HG03097 (cell line): ENCODE results near the gene ICAM1.
"Not testable (repeated sequence)": the region's sequence is repeated elsewhere in the genome, so short reads cannot be mapped to it uniquely, and the experiment has no call there.

Experiments used
- ATAC-seq: cut with Tn5 transposase; IDR thresholded peaks from one replicate; pipeline ENCODE4 v1.9.1; 2021; ENCODE audit not compliant: unreplicated experiment, low FRiP score

The ICAM1 gene

DNA sequence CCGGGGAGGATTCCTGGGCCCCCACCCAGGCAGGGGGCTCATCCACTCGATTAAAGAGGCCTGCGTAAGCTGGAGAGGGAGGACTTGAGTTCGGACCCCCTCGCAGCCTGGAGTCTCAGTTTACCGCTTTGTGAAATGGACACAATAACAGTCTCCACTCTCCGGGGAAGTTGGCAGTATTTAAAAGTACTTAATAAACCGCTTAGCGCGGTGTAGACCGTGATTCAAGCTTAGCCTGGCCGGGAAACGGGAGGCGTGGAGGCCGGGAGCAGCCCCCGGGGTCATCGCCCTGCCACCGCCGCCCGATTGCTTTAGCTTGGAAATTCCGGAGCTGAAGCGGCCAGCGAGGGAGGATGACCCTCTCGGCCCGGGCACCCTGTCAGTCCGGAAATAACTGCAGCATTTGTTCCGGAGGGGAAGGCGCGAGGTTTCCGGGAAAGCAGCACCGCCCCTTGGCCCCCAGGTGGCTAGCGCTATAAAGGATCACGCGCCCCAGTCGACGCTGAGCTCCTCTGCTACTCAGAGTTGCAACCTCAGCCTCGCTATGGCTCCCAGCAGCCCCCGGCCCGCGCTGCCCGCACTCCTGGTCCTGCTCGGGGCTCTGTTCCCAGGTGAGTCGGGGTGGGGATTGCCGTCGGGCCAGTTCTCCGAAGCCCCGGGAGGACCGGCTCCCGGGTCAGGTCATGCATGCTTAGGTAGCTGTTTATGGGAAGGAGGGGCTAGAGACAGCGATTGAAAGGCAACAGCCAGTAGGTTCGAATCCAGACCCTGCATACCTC is at the start of gene ICAM1:
TSS of gene ICAM1 (plus strand) at position 505 of the 779 bp plus-strand sequence. CDS start at position 545, 40 bp downstream.
- peak; percentile 45 for ATAC-seq

DNA sequence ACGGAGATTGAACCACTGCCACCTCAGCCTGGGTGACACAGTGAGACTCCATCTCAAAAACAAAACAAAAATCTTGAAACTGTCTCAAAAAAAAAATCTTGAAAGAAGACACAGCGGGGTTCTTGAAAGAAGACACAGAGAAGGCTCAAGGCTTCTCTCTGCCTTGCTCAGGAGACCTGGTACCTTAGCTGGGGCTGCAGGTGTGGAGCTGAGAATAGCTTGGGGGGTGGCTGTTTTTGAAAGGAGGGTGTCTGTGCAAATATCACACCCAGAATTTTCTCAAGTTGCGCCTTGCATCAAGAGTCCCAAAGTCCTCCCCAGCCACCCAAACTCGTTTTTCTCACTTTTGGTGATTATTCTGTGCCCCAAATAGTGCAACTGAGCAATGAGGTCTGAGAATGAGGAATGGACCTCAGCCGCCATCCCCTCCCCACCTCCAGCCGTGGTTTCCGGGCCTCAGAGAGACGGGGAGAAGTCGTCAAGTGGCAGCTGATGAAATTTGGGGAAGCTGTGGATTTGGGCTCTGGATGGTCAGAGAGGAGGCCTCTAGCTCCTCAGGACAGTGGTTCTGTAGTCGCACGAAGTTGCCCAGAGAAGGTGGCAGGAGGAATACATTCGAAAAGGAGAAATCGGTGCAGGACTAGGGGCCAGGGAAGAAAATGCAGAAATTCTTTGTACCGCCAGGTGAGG is 48.6 kb upstream of the ICAM1 start:
- no peak for ATAC-seq

DNA sequence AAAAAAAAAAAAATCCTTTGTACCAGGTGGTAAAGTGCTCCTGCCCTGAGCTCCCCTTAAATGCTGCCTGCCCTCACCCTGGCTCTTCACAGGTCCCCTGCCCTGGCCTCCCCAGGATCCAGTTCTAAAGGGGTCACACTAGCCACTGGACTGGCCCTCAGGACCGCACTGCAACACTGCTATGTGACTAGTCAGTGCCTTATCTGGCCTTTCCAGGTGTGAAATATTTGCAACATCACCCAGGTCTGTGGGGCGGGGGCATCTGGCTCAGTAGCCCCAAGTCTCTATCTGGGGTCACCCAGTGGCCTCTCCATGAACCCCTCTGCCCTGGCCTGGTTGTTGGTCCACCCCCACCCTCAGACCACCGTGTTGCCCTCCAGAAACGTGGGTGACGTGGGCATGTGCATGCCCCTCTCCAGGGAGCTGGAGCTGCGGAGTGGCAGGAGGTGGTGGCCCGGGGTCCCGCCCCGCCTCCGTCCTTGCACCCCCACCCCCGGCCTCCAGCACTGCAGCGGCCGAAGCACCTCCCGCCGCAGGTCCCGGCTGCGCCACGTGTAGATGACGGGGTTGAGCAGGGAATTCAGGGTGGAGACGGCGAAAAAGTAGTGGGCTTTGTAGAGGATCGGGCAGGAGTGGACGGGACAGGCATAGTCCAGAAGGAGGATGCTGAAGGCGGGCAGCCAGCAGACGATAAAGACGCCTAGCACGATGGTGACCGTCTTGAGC is 47.3 kb upstream of the ICAM1 start:
- ATAC-seq, result no peak

GRCh38 chr19:10224337-10224736 is 46.6 kb upstream of the ICAM1 start:
- ATAC-seq, result no peak

GRCh38 chr19:10226021-10226375 is 44.9 kb upstream of the ICAM1 start:
- no peak for ATAC-seq

GRCh38 chr19:10226376-10227025 is 44.4 kb upstream of the ICAM1 start:
- no peak for ATAC-seq

- no peak for ATAC-seq
Observed at GRCh38 chr19:10227026-10227971, 43.6 kb upstream of the ICAM1 start.

DNA sequence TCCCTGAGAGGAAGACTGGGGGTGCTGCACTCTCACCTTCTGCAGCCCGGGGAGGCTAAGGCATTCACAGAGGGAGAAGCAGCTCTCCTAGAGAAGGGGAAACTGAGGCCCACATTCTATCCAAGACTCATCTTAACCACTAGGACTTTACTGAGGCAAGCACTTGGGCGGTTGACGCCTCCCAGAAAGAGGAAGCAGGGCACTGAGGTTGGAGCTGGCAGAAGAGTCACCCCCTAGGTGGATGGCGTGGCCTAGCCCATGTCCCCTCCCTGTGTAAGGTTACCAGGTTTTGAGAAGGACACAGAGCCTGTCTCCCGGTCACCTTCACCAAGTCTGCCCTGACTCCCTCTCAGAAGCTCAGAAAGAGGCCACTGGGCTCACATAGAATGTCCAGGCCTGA is 42.5 kb upstream of the ICAM1 start:
- no peak for ATAC-seq

- no peak for ATAC-seq
Observed at GRCh38 chr19:10228920-10229319, 42.0 kb upstream of the ICAM1 start.

GRCh38 chr19:10230173-10230860 is 40.6 kb upstream of the ICAM1 start:
- no peak for ATAC-seq

DNA sequence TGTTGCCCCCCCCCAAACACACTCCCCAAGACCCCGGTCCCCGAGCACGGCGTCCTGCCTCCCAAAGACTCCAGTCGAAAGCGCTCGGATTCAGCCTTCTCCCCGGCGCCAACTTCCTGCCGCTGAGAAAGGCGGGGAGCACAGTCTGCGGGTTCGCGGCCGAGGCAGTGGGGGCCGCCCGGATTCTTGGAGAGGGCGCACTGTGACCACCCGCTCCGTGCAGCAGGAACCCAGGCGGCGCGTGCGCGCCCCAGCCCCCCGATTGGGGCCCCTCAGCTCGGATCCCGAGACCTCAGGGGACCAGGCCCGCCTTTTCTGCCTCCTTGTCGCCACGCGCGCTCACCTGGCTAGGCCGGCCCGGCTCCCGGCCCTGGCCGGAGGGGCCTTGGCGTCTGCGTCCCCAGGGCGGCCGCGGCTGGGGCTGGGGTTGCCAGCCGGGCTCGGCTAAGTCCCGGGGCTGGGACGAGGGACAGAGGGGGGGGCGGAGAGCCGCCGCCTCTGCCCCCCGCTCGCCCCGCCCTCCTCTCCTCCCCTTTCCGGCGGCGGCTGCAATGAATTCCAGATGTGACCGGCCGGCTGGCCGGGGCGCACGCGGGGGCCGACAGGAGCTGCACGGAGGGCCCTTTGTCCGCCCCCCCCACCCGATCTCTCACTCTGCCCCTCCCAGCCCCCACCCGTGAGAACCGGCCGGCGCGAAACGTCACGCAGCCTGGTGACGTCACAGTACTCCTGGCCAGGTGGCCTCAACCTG is 39.9 kb upstream of the ICAM1 start, which contains the start of gene S1PR2:
TSS of gene S1PR2 (minus strand) at position 471 of the 751 bp plus-strand sequence. CDS start 6,426 bp downstream, outside the sequence.
- no peak for ATAC-seq

- no peak for ATAC-seq
Observed at GRCh38 chr19:10231612-10232228, 39.2 kb upstream of the ICAM1 start.

DNA sequence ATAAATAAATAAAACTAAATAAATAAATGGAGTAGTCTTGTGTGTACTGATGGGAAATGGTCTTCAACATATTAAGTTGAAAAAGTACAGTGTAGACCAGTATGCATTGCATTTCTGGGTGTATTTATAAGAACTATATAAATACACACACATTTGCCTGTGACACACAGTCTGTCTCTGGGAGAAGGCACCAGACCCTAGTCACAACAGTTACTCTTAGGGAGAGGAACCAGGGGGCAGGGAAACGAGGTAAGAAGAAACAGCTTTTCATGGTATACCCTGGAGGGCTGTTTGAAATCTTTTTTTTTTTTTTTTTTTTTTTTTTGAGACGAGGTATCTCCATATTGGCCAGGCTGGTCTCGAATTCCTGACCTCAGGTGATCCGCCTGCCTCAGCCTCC is 37.0 kb upstream of the ICAM1 start:
- ATAC-seq, result no peak

DNA sequence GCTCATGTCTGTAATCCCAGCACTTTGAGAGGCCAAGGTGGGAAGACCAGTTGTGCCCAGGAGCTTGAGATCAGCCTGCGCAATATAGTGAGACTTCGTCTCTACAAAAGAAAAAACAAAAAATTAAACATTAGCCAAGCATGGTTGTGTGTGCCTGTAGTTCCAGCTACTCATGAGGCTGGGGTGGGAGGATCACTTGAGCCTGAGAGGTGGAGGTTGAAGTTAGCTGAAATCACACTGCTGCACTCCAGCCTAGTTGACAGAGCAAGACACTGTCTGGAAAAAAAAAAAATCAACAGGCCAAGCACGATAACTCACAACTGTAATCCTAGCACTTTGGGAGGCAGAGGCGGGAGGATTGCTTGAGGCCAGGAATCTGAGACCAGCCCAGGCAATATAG is 35.9 kb upstream of the ICAM1 start:
- no peak for ATAC-seq

GRCh38 chr19:10235409-10235808 is 35.5 kb upstream of the ICAM1 start:
- not testable (repeated sequence) for ATAC-seq

- no peak for ATAC-seq
Observed at GRCh38 chr19:10237702-10238101, 33.2 kb upstream of the ICAM1 start.

GRCh38 chr19:10238172-10238783 is 32.6 kb upstream of the ICAM1 start:
- ATAC-seq, result no peak
